Natural killer cell (primary cell): ENCODE measurements around the gene SERGEF. TPM values are rescaled to one million over a fixed set of nuclear protein-coding genes. Genes with fewer than 3 reads are reported as not detected.

Source experiments
- ATAC-seq, 3 donors: fragments of 150-1000 bp in 2 of 3; fragments of 200-7000 bp in 1 of 3; cut with Tn5 transposase; 1 replicate in 1 of 3; 2 replicates in 2 of 3; pipeline ENCODE4 v1.10.0; 2021; ENCODE audit warnings: mild to moderate bottlenecking in 2 of 3, moderate library complexity in 2 of 3
- DNase-seq, 2 donors: peaks; one replicate each; pipeline versions ENCODE4 v3.0.0 to v3.0.0-alpha.2; 2013 to 2021; ENCODE audit warnings: mixed read lengths in 1 of 2
- H3K27ac ChIP-seq: one replicate; pipeline ENCODE4 v1.5.1; 2013; ENCODE audit warnings: mild to moderate bottlenecking, low read length
- H3K27me3 ChIP-seq: one replicate; pipeline ENCODE4 v1.6.1; 2013; ENCODE audit warnings: low read length; ENCODE audit not compliant: control insufficient read depth, insufficient read depth
- H3K36me3 ChIP-seq: one replicate; pipeline ENCODE4 v1.6.1; 2013; ENCODE audit warnings: low read length; ENCODE audit not compliant: control insufficient read depth, insufficient read depth
- H3K4me1 ChIP-seq: one replicate; pipeline ENCODE4 v1.6.1; 2013; ENCODE audit warnings: low read length; ENCODE audit not compliant: control insufficient read depth, insufficient read depth
- H3K4me3 ChIP-seq: one replicate; pipeline ENCODE4 v1.5.1; 2013; ENCODE audit warnings: low read length
- H3K9me3 ChIP-seq: one replicate; pipeline ENCODE4 v1.6.1; 2013; ENCODE audit warnings: low read length; ENCODE audit not compliant: control insufficient read depth, insufficient read depth
- H3K27ac Mint-ChIP-seq, 2 donors: one replicate each; pipeline ENCODE4 v1.8.0; 2022; ENCODE audit warnings: mild to moderate bottlenecking in 2 of 2, mixed read lengths in 2 of 2, moderate library complexity in 1 of 2
- H3K27me3 Mint-ChIP-seq, 2 donors: one replicate each; pipeline ENCODE4 v1.8.0; 2022; ENCODE audit warnings: low read depth in 2 of 2, mixed read lengths in 2 of 2
- H3K36me3 Mint-ChIP-seq: one replicate; pipeline ENCODE4 v1.8.0; 2022; ENCODE audit warnings: mixed read lengths
- H3K4me1 Mint-ChIP-seq, 2 donors: one replicate each; pipeline ENCODE4 v1.8.0; 2022; ENCODE audit warnings: mixed read lengths in 2 of 2
- H3K4me3 Mint-ChIP-seq: one replicate; pipeline ENCODE4 v1.8.0; 2022; ENCODE audit warnings: mild to moderate bottlenecking, moderate library complexity, mixed read lengths
- H3K9me3 Mint-ChIP-seq, 2 donors: one replicate each; pipeline ENCODE4 v1.8.0; 2022; ENCODE audit warnings: mixed read lengths in 2 of 2
- WGBS: methylation state at CpG from one replicate; pipeline ENCODE4 v1.1.7; 2013; ENCODE audit warnings: missing lambda C conversion rate; ENCODE audit not compliant: insufficient coverage; 5-methylcytosine and 5-hydroxymethylcytosine counted together
- intact Hi-C: fragments of 100-400 bp; cut with micrococcal nuclease; formaldehyde crosslinking; loops from one replicate; pipeline ENCODE4 v1.14.2; 2022
- total RNA-seq, 4 donors: library from RNA; stranded (reverse); fragments of 120-200 nt in 1 of 4; gene quantifications; one replicate each; pipeline versions ENCODE4 v1.2.3 to v1.2.4, GENCODE V29; 2013 to 2022
- TF ChIP-seq, protein P1 (sequence below): fragments of 200-600 bp; IDR thresholded peaks from one replicate; pipeline ENCODE4 v1.8.0; 2022; ENCODE audit warnings: antibody characterized with exemption

The SERGEF gene
- total RNA-seq, 3 donors from 2014 or later (not counting 1 experiment from before 2014, with no cell fraction given) = 67.5 to 78.6 (median 69.4) TPM

DNA sequence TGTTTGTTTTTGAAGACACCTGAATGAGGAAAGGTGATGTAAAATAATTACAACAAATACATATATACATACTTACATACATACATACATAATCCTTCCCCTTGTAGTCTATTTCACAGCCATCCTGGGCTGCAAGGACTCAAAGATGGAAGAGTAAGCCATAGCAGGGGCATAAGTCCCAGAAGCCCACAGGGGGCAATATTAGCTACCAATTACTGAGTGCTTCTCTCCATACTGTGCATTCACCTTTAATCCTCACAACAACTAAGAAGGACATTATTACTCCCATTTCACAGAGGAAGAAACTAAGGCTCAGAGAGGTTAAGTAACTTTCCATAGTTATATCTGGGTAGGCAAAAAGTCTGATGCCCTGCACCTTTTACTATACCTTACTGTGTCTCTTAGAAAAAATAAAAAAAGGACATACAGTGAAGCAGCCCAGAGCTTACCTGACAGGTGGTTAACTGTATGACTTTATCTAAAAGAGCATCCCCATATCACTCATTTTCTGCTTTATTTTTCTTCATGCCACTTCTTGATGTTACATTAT lies 2.7 kb downstream of the SERGEF start:
- Histone ChIP-seq H3K27me3 (no peaks in the 10 kb centered on the region), H3K4me3 (no peak overlapping the region), H3K27ac (no peak overlapping the region), H3K36me3 (peaks cover 13% of the 10 kb centered on the region), H3K4me1 (peaks cover 18% of the 10 kb centered on the region), H3K9me3 (no peaks in the 10 kb centered on the region)
- intact Hi-C loops = loop anchor here (5.0 kb wide), 3 partner anchors 97 to 712 kb away; partner anchors contain the start of genes GTF2H1, HPS5 and SAAL1
- Mint-ChIP-seq H3K9me3 (peaks cover 0 to 3% of the 10 kb centered on the region in 2 donors), H3K27me3 (no peaks in the 10 kb centered on the region), H3K36me3 (peaks cover 6% of the 10 kb centered on the region), H3K4me3 (no peak overlapping the region), H3K4me1 (peaks cover 36 to 43% of the 10 kb centered on the region in 2 donors), H3K27ac (peak overlapping the region; percentile 96 to 97)
- TF ChIP-seq, protein P1, sequence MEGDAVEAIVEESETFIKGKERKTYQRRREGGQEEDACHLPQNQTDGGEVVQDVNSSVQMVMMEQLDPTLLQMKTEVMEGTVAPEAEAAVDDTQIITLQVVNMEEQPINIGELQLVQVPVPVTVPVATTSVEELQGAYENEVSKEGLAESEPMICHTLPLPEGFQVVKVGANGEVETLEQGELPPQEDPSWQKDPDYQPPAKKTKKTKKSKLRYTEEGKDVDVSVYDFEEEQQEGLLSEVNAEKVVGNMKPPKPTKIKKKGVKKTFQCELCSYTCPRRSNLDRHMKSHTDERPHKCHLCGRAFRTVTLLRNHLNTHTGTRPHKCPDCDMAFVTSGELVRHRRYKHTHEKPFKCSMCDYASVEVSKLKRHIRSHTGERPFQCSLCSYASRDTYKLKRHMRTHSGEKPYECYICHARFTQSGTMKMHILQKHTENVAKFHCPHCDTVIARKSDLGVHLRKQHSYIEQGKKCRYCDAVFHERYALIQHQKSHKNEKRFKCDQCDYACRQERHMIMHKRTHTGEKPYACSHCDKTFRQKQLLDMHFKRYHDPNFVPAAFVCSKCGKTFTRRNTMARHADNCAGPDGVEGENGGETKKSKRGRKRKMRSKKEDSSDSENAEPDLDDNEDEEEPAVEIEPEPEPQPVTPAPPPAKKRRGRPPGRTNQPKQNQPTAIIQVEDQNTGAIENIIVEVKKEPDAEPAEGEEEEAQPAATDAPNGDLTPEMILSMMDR = no peak
- ATAC-seq = no peak
- DNase-seq = peak in 1 of 2 donors; percentile 60

DNA sequence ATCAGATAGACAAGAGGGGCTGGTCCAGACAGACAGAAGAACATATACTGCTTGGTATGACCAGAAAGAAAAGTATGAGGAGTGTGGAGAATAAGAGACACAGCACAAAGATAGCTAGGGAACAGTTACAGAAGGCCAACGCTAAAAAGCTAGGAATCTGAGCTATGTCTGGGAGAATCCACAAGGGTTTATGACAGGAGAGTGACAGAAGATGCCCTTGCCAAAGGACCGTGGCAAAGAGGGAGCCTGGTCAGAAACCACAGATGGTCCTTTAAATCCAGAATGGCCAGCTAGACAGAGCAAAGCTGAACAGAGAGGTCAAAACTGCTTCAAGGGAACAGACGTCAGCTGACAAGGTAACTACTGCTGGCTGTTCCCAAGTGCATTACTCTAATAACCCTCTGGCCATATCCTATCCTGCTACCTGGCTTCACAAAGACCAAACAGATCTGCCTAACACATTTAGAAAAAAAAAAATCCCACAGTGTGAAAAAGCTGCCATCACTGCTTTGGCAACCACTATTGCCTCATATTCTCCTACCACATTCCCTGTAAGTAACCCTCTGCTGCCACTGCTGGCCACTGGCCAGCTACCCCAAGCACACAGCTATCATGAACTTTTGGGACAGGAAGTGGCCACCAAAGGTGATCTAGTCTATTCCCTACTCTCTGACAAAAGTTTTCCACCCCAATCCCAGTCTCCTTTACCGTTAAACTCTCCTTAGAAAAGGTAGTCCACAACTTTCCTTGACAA lies 7.3 kb downstream of the SERGEF start:
- WGBS = 95% methylated on average over 3 of the region's 4 CpGs
- TF ChIP-seq, protein P1 = no peak
- Mint-ChIP-seq H3K4me1 (peaks cover 2 to 3% of the 10 kb centered on the region in 2 donors), H3K9me3 (no peaks in the 10 kb centered on the region), H3K27me3 (no peaks in the 10 kb centered on the region), H3K36me3 (peaks cover 6% of the 10 kb centered on the region), H3K27ac (no peak overlapping the region), H3K4me3 (no peak overlapping the region)
- H3K4me1 ChIP-seq = no peaks in the 10 kb centered on the region
- ATAC-seq = no peak
- intact Hi-C loops = no loop called here
- no peaks in the 10 kb centered on the region for H3K9me3 ChIP-seq
- no peak overlapping the region for H3K4me3 ChIP-seq
- H3K27me3 ChIP-seq = no peaks in the 10 kb centered on the region
- no peak overlapping the region for H3K27ac ChIP-seq
- no peak for DNase-seq
- peaks cover 54% of the 10 kb centered on the region for H3K36me3 ChIP-seq

DNA sequence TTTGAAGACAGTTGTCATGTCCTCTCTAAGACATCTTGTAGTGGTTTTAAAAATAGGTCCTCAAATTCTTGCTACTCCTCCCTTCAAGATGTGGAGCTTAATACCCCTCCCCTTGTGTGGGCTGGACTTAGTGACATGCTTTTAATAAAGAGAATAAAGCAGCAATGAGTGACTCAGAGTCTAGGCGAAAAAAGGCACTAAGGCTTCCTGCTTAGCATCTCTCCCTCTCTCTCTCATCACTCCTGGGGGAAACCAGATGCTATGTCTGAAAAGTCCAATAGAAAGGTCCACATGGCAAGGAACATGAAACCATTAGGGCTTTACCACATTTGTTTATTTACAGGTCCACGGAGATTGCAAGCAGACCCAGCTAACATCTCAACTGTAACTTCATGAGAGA lies 11.7 kb downstream of the SERGEF start:
- WGBS = 89% methylated on average over 2 of the region's 2 CpGs
- no peak overlapping the region for H3K27ac Mint-ChIP-seq
- no peaks in the 10 kb centered on the region for H3K9me3 ChIP-seq
- DNase-seq (no peak), ATAC-seq (no peak)
- H3K27ac ChIP-seq = no peak overlapping the region
- H3K9me3 Mint-ChIP-seq = no peaks in the 10 kb centered on the region
- no peaks in the 10 kb centered on the region for H3K4me1 Mint-ChIP-seq
- H3K36me3 ChIP-seq = peaks cover 59% of the 10 kb centered on the region
- no peaks in the 10 kb centered on the region for H3K27me3 Mint-ChIP-seq
- no peak overlapping the region for H3K4me3 ChIP-seq
- H3K36me3 Mint-ChIP-seq = peaks cover 16% of the 10 kb centered on the region
- H3K27me3 ChIP-seq = no peaks in the 10 kb centered on the region
- H3K4me3 Mint-ChIP-seq = no peak overlapping the region
- H3K4me1 ChIP-seq = no peaks in the 10 kb centered on the region
- intact Hi-C loops = no loop called here
- TF ChIP-seq, protein P1 = no peak
